Mesothelial cell of epicardium (in vitro differentiated cells): ENCODE results near the gene PIK3IP1. TPM values are rescaled to one million over a fixed set of nuclear protein-coding genes. Genes with fewer than 3 reads are reported as not detected.

Source experiments
- DNase-seq, 2 experiments: peaks; one replicate each; pipeline ENCODE4 v3.0.0; 2021; ENCODE audit warnings: low spot score in 2 of 2; ENCODE audit not compliant: unreplicated experiment in 2 of 2
- H3K27ac Mint-ChIP-seq: 2 replicates; pipeline ENCODE4 v1.8.0; 2021; ENCODE audit warnings: mixed read lengths
- H3K27me3 Mint-ChIP-seq: 2 replicates; pipeline ENCODE4 v1.8.0; 2021; ENCODE audit warnings: low read depth, mixed read lengths
- H3K36me3 Mint-ChIP-seq: 2 replicates; pipeline ENCODE4 v1.8.0; 2021; ENCODE audit warnings: mixed read lengths
- H3K4me1 Mint-ChIP-seq: 2 replicates; pipeline ENCODE4 v1.8.0; 2021; ENCODE audit warnings: mixed read lengths
- H3K4me3 Mint-ChIP-seq: 2 replicates; pipeline ENCODE4 v1.8.0; 2021; ENCODE audit warnings: mild to moderate bottlenecking, moderate library complexity, mixed read lengths
- H3K9me3 Mint-ChIP-seq: 2 replicates; pipeline ENCODE4 v1.8.0; 2021; ENCODE audit warnings: mixed read lengths
- total RNA-seq: library from RNA; stranded (reverse); gene quantifications from 3 replicates; pipeline ENCODE4 v1.2.1, GENCODE V29; 2021
- TF ChIP-seq, protein P1 (sequence below): fragments of 200-600 bp; sonication (generic); IDR thresholded peaks from one replicate; pipeline ENCODE4 v1.5.0; 2021; ENCODE audit warnings: antibody characterized with exemption; ENCODE audit not compliant: unreplicated experiment

Gene PIK3IP1
- total RNA-seq, 1 donor from 2014 or later = 19.1 TPM

DNA sequence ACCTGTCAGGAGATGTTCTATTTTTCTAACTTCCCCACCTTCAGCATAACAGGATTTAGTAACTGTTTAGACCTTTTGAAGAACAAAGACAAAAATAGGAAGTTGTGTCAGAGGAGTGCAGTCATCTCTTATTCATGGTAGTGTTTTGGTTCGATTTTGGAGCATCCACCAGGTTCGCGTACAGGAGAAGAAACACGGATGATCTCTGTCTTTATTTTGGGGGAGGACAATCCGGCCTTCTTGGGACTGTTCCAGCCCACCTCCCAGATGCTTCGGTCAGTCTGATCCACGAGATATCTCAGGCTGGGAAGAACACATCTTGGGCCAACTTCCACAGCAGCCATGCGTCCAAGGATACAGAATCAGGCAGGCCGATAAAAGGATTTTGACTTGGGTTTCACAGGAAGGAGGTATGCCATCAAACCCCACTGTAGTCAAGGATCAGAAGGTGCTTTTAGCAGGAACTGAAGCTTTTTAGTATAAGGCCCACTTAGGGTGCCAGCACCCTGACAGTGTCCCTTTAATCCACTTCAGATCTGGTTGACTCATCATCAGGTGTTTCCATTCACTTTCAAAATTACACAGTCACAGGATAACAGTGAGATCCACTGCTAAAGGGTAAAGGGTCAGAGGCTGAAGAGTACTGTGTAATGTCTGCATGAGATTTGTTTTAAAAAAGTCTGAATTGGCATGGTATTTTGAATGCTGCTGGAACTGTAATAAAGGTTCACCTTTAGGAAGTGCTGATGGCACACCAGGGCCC lies 37.3 kb upstream of the PIK3IP1 start:
- Mint-ChIP-seq H3K36me3 (peaks cover 70% of the 10 kb centered on the region), H3K9me3 (no peaks in the 10 kb centered on the region), H3K27me3 (no peaks in the 10 kb centered on the region), H3K27ac (no peak overlapping the region), H3K4me1 (no peaks in the 10 kb centered on the region), H3K4me3 (no peak overlapping the region)
- TF ChIP-seq, protein P1, sequence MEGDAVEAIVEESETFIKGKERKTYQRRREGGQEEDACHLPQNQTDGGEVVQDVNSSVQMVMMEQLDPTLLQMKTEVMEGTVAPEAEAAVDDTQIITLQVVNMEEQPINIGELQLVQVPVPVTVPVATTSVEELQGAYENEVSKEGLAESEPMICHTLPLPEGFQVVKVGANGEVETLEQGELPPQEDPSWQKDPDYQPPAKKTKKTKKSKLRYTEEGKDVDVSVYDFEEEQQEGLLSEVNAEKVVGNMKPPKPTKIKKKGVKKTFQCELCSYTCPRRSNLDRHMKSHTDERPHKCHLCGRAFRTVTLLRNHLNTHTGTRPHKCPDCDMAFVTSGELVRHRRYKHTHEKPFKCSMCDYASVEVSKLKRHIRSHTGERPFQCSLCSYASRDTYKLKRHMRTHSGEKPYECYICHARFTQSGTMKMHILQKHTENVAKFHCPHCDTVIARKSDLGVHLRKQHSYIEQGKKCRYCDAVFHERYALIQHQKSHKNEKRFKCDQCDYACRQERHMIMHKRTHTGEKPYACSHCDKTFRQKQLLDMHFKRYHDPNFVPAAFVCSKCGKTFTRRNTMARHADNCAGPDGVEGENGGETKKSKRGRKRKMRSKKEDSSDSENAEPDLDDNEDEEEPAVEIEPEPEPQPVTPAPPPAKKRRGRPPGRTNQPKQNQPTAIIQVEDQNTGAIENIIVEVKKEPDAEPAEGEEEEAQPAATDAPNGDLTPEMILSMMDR = no peak
- no peak for DNase-seq

DNA sequence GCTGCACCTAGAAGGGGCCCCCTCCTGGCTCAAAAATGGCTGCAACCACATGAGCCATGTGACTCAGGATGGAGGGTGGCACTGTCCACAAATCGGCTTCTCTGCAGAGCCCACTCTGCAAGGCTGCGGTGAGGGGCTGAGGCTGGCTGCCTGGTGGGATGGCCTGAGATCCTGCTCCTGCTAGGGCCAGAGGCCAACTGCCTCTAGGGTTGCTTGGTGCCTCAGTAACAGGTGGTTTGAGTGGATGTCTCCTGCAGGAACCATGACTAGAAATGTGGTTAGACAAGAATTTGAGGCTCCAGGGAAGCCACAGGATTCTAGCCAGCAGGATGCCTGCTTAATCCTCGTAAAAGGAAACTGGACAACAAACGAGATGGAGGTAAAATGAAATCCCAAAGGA lies 36.7 kb upstream of the PIK3IP1 start:
- no peak for DNase-seq
- Mint-ChIP-seq H3K36me3 (peaks cover 69% of the 10 kb centered on the region), H3K4me3 (no peak overlapping the region), H3K27me3 (no peaks in the 10 kb centered on the region), H3K27ac (no peak overlapping the region), H3K9me3 (no peaks in the 10 kb centered on the region), H3K4me1 (no peaks in the 10 kb centered on the region)
- TF ChIP-seq, protein P1 = no peak

DNA sequence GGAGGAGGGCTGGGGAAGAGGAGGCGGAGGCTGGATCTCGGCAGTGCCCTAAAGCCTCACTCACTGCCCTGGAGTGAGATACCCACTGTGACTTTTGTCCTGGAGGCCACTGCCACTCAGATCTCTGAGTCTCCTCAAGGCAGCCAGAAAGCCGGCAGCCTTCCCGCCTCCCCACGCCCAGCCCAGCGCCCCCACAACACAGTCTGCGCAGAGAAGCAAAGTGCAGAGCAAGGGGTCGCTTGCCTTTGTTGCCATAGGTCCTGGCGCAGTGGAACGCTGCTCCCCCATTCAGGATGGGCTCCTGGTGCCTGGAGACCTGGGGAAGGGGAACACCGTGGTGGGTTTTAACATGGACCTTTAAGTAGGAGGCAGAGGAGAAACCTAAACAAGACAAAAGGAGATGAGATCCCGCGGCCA lies 36.3 kb upstream of the PIK3IP1 start:
- Mint-ChIP-seq H3K4me1 (no peaks in the 10 kb centered on the region), H3K9me3 (no peaks in the 10 kb centered on the region), H3K36me3 (peaks cover 67% of the 10 kb centered on the region), H3K4me3 (no peak overlapping the region), H3K27me3 (no peaks in the 10 kb centered on the region), H3K27ac (no peak overlapping the region)
- TF ChIP-seq, protein P1 = no peak
- no peak for DNase-seq

DNA sequence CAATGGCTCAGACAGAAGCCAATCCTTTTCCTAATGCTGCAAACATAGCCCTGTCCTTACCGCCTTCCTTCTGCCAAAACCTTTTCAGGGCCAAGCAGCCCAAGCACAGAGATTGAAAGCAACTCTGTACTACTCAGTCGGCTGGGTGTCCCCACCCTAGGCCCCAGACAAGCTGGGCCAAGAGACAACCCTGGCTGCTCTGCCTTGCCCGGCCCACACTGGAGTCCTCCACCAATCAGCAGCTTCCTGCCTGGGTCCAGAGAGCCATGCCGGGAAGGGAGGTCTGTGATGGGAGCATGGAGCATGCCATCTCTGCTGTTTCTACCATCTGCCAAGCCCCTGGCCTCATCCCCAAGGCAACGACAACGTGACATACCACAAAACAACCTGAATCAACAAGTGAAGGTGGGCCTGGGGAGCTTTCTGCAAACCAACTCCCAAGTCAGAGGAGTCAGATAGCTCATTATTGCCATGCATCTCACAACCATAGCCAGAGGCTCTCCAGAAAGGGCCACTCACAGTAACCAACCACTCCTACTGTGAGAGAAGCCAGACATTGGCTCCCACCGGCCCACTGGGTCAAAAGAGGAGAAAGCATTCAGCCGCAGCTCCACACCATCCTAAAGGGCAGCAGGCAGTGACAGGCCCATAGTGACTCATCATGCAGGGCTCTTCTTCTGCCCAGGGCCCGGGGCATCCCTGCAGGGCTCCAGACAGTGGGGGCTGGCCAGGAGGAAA lies 35.7 kb upstream of the PIK3IP1 start:
- no peak overlapping the region for H3K27ac Mint-ChIP-seq
- TF ChIP-seq, protein P1 = no peak
- no peaks in the 10 kb centered on the region for H3K9me3 Mint-ChIP-seq
- peaks cover 65% of the 10 kb centered on the region for H3K36me3 Mint-ChIP-seq
- DNase-seq = no peak
- H3K4me3 Mint-ChIP-seq = no peak overlapping the region
- no peaks in the 10 kb centered on the region for H3K27me3 Mint-ChIP-seq
- H3K4me1 Mint-ChIP-seq = no peaks in the 10 kb centered on the region

DNA sequence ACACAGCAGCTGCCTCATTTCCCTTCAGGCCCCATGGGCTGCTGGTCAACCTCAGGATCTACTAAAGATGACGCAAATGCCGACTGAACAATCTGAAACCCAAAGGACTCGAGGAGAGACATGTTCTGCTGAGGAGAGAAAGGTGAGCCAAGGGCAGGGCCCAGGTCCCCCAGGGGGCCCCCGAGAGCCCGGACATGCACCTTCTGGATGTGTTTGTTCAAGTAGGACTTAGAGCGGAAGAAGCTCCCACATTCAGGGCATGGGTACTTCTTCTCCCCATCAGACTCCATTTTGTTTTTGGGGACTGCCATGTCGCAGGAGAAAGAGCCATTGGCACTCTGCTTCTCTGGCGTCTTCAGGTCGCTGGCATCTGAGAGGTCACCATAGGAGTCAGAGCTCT lies 34.6 kb upstream of the PIK3IP1 start:
- Mint-ChIP-seq H3K9me3 (no peaks in the 10 kb centered on the region), H3K27ac (no peak overlapping the region), H3K4me3 (no peak overlapping the region), H3K27me3 (no peaks in the 10 kb centered on the region), H3K4me1 (no peaks in the 10 kb centered on the region), H3K36me3 (peaks cover 58% of the 10 kb centered on the region)
- TF ChIP-seq, protein P1 = no peak
- no peak for DNase-seq
